Activated CD4-positive, alpha-beta T cell treated with anti-CD3 and anti-CD28 coated beads for 4 hours (primary cell): ENCODE measurements around the gene CETP.

Experiments
- DNase-seq, 2 donors: peaks; one replicate each; pipeline ENCODE4 v3.0.0-alpha.2; 2020

CETP gene

DNA sequence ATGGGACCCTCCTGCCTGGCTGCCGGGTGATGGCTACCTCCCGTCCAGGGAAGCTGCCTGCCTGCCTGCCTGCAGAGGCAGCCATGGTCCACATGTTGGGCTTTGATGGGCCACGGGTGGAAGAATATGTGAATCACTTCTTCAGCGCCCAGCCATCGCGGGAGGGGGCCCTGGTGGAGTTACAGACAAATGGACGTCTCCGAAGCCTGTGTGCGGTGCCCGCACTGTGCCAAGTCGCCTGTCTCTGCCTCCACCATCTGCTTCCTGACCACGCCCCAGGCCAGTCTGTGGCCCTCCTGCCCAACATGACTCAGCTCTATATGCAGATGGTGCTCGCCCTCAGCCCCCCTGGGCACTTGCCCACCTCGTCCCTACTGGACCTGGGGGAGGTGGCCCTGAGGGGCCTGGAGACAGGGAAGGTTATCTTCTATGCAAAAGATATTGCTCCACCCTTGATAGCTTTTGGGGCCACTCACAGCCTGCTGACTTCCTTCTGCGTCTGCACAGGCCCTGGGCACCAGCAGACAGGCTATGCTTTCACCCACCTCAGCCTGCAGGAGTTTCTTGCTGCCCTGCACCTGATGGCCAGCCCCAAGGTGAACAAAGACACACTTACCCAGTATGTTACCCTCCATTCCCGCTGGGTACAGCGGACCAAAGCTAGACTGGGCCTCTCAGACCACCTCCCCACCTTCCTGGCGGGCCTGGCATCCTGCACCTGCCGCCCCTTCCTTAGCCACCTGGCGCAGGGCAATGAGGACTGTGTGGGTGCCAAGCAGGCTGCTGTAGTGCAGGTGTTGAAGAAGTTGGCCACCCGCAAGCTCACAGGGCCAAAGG lies 64.4 kb downstream of the CETP start:
- no peak for DNase-seq

DNA sequence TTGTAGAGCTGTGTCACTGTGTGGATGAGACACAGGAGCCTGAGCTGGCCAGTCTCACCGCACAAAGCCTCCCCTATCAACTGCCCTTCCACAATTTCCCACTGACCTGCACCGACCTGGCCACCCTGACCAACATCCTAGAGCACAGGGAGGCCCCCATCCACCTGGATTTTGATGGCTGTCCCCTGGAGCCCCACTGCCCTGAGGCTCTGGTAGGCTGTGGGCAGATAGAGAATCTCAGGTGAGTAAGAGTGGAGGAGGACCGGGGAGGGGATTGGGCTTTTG lies 65.0 kb downstream of the CETP start:
- no peak for DNase-seq

GRCh38 chr16:57027067-57027466 lies 65.3 kb downstream of the CETP start:
- no peak for DNase-seq

- no peak for DNase-seq
Observed at GRCh38 chr16:57028086-57028485, 66.3 kb downstream of the CETP start.

DNA sequence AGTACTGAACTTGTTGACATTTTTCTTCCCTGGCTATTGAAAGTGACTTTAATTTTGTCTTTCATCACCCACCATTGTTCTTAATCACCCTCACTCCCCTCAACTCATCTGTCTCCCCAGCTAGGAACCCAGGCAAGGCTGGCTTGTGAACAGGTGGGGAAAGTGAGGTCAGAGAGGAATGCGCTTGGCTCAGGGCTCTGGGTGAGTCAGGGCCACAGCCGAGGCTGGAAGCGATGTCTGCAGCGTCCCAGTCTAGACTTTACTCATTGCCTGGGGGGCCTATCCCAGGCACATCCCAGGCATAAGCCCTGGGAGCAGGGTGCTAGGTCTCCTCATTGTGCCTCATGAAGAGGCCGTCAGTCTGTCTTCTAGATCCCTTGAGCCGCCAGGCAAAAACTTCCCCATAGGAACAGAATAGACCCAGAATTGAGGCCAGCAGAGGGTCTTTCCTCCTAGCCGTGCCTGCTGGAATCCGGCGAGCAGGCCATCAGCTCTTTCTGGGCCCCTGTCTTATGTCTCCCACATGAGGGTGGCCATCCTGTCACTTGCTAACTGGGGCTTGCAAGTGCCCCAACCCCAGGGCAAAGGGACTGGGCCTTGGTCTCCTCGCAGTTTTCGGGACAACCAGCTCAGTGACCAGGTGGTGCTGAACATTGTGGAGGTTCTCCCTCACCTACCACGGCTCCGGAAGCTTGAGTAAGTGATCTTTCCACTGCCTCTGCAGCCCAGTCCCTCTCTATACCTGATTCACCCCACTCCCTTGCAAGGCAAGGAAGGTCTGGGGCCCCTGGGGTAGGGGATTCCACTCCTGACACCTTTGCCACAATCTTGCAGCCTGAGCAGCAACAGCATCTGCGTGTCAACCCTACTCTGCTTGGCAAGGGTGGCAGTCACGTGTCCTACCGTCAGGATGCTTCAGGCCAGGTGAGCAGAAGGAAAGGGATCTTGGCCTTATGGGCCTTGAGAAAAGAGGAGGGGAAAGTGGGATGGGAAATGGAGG lies 67.7 kb downstream of the CETP start:
- DNase-seq, result no peak

- DNase-seq, result no peak
Observed at GRCh38 chr16:57030346-57030902, 68.7 kb downstream of the CETP start.

- no peak for DNase-seq
Observed at GRCh38 chr16:57031156-57031555, 69.4 kb downstream of the CETP start.

GRCh38 chr16:57032346-57032745 lies 70.6 kb downstream of the CETP start:
- DNase-seq, result no peak

- no peak for DNase-seq
Observed at GRCh38 chr16:57032931-57033330, 71.2 kb downstream of the CETP start.
